Esophagus (tissue), 2 donors: ENCODE measurements around the gene HDC. TPM values are rescaled to one million over a fixed set of nuclear protein-coding genes. Genes with fewer than 3 reads are reported as not detected.

ENCODE experiments used
- H3K27ac ChIP-seq, 2 donors: one replicate each; pipeline ENCODE4 v1.5.1; 2013; ENCODE audit warnings: low read depth in 2 of 2, mild to moderate bottlenecking in 2 of 2, inconsistent platforms in 1 of 2, low read length in 1 of 2, moderate library complexity in 1 of 2
- H3K27me3 ChIP-seq, 2 donors: one replicate each; pipeline ENCODE4 v1.6.1; 2013; ENCODE audit warnings: low read length in 2 of 2, control low read depth in 1 of 2, mild to moderate bottlenecking in 1 of 2; ENCODE audit not compliant: insufficient read depth in 2 of 2, control insufficient read depth in 1 of 2
- H3K36me3 ChIP-seq, 2 donors: one replicate each; pipeline ENCODE4 v1.6.1; 2013; ENCODE audit warnings: low read length in 1 of 2; ENCODE audit not compliant: control insufficient read depth in 2 of 2, insufficient read depth in 2 of 2
- H3K4me1 ChIP-seq, 2 donors: one replicate each; pipeline ENCODE4 v1.6.1; 2013; ENCODE audit warnings: low read length in 1 of 2; ENCODE audit not compliant: control insufficient read depth in 2 of 2, insufficient read depth in 2 of 2
- H3K4me3 ChIP-seq, 2 donors: one replicate each; pipeline ENCODE4 v1.5.1; 2013; ENCODE audit warnings: low read length in 2 of 2, mild to moderate bottlenecking in 2 of 2, low read depth in 1 of 2, moderate library complexity in 1 of 2
- H3K9me3 ChIP-seq, 2 donors: one replicate each; pipeline ENCODE4 v1.6.1; 2013; ENCODE audit warnings: mild to moderate bottlenecking in 2 of 2, low read depth in 1 of 2, low read length in 1 of 2, moderate library complexity in 1 of 2; ENCODE audit not compliant: control insufficient read depth in 2 of 2, insufficient read depth in 1 of 2
- WGBS, 2 donors: extraction: QIAGEN DNeasy Blood & Tissue Kit; methylation state at CpG; one replicate each; pipeline ENCODE4 v1.1.7; 2013; 5-methylcytosine and 5-hydroxymethylcytosine counted together
- polyA plus RNA-seq, 2 donors: library from polyadenylated mRNA; stranded (reverse); fragments of 200-250 nt; gene quantifications; one replicate each; pipeline ENCODE4 v1.2.3, GENCODE V29; 2013
- donor health status: healthy with polysubstance abuse.
- donor health status: Bipolar disorder and iron deficiency.

Gene HDC
- polyA plus RNA-seq, 2 donors: 0.08 to 1.5 TPM

DNA sequence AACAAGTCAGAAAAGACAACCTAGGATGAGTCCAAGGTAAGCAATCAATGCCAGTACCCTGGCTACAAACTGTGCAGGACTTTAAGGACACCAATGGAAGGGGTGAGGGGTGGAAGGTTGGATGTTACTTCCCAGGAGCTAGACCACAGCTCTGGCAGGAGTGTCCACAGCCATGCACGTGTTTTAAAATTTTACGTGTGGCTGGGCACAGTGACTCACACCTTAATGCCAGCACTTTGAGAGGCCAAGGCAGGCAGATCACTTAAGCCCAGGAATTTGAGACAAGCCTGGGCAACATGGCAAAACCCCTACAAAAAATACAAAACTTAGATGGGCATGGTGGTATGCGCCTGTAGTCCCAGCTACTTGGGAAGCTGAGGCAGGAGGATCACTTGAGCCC is 14.7 kb upstream of the HDC start:
- Histone ChIP-seq H3K27me3 (no peaks in the 10 kb centered on the region), H3K9me3 (no peaks in the 10 kb centered on the region), H3K4me1 (no peaks in the 10 kb centered on the region), H3K36me3 (no peaks in the 10 kb centered on the region), H3K4me3 (no peak overlapping the region), H3K27ac (no peak overlapping the region)
- 70 to 89% methylated on average over 3 of the region's 3 CpGs for WGBS, 2 donors

GRCh38 chr15:50278496-50278895 is 13.0 kb upstream of the HDC start:
- Histone ChIP-seq H3K27ac (no peak overlapping the region), H3K27me3 (no peaks in the 10 kb centered on the region), H3K9me3 (no peaks in the 10 kb centered on the region), H3K36me3 (no peaks in the 10 kb centered on the region), H3K4me3 (no peak overlapping the region), H3K4me1 (no peaks in the 10 kb centered on the region)
- 81 to 87% methylated on average over 4 of the region's 4 CpGs for WGBS, 2 donors

GRCh38 chr15:50277370-50277769 is 11.8 kb upstream of the HDC start:
- no peaks in the 10 kb centered on the region for H3K27me3 ChIP-seq
- H3K4me3 ChIP-seq: no peak overlapping the region
- no peaks in the 10 kb centered on the region for H3K36me3 ChIP-seq
- no peaks in the 10 kb centered on the region for H3K9me3 ChIP-seq
- no peak overlapping the region for H3K27ac ChIP-seq
- no peaks in the 10 kb centered on the region for H3K4me1 ChIP-seq
- 91 to 95% methylated on average over 1 of the region's 1 CpG for WGBS, 2 donors

- whole genome bisulfite sequencing, 2 donors: 85 to 89% methylated on average over 3 of the region's 3 CpGs
- Histone ChIP-seq H3K27ac (no peak overlapping the region), H3K4me1 (no peaks in the 10 kb centered on the region), H3K36me3 (no peaks in the 10 kb centered on the region), H3K4me3 (no peak overlapping the region), H3K9me3 (no peaks in the 10 kb centered on the region), H3K27me3 (no peaks in the 10 kb centered on the region)
Observed at GRCh38 chr15:50275908-50276307, 10.4 kb upstream of the HDC start.

DNA sequence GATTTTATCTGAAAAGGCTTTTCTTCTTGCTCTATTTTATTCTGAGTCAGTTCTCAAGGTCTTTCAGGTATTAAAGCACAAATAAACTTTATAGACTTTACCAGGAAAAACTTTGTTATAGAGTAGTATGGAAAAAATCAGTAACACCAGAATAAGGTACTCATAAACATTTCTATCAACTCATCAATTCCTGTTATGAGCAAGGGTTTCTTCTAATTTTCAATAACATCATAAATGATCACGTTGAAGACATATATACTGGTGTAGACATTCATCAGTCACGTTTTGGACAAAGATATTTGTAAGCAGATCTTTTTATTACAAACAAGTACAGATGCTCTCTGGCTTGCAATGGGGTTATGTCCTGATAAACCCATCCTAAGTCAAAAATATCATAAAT is 9.6 kb upstream of the HDC start:
- Histone ChIP-seq H3K36me3 (no peaks in the 10 kb centered on the region), H3K27me3 (no peaks in the 10 kb centered on the region), H3K4me3 (no peak overlapping the region), H3K27ac (no peak overlapping the region), H3K4me1 (no peaks in the 10 kb centered on the region), H3K9me3 (no peaks in the 10 kb centered on the region)
- 44 to 49% methylated on average over 2 of the region's 2 CpGs for WGBS, 2 donors

GRCh38 chr15:50267577-50267976 is 2.1 kb upstream of the HDC start:
- 74 to 75% methylated on average over 2 of the region's 2 CpGs for WGBS, 2 donors
- no peaks in the 10 kb centered on the region for H3K36me3 ChIP-seq
- no peaks in the 10 kb centered on the region for H3K4me1 ChIP-seq
- no peak overlapping the region for H3K27ac ChIP-seq
- no peaks in the 10 kb centered on the region for H3K27me3 ChIP-seq
- no peaks in the 10 kb centered on the region for H3K9me3 ChIP-seq
- no peak overlapping the region for H3K4me3 ChIP-seq

GRCh38 chr15:50262533-50262932 is 3.0 kb downstream of the HDC start:
- Histone ChIP-seq H3K9me3 (no peaks in the 10 kb centered on the region), H3K27ac (no peak overlapping the region), H3K4me1 (peaks cover 0 to under 1% of the 10 kb centered on the region in 2 donors), H3K36me3 (no peaks in the 10 kb centered on the region), H3K4me3 (no peak overlapping the region), H3K27me3 (no peaks in the 10 kb centered on the region)
- WGBS, 2 donors: 60 to 65% methylated on average over 4 of the region's 4 CpGs

DNA sequence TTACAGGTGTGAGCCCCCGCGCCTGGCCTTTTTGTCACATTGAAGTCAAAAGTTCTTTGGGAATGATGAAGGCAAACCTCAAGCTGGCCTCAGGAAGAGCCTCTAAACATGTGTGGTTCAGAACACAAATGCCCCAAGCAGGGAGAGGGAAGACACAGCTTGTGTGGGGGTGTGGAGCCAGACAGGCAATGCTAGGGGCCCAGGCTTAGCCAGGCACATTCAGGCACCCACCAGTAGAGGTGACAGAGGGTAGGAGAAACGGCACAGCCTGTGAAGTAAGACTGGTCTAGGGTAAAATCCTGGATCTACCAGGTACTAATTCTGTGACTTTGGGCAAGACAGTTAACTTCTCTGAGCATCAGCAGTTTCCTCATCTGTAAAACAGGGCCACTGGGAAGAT is 3.5 kb downstream of the HDC start:
- Histone ChIP-seq H3K27ac (no peak overlapping the region), H3K36me3 (no peaks in the 10 kb centered on the region), H3K27me3 (no peaks in the 10 kb centered on the region), H3K4me3 (no peak overlapping the region), H3K9me3 (no peaks in the 10 kb centered on the region), H3K4me1 (peaks cover 0 to 6% of the 10 kb centered on the region in 2 donors)
- WGBS, 2 donors: 88 to 92% methylated on average over 3 of the region's 3 CpGs

GRCh38 chr15:50260969-50261496 is 4.5 kb downstream of the HDC start:
- no peaks in the 10 kb centered on the region for H3K36me3 ChIP-seq
- no peak overlapping the region for H3K4me3 ChIP-seq
- no peak overlapping the region for H3K27ac ChIP-seq
- no peaks in the 10 kb centered on the region for H3K9me3 ChIP-seq
- peaks cover 0 to 6% of the 10 kb centered on the region in 2 donors for H3K4me1 ChIP-seq
- H3K27me3 ChIP-seq: no peaks in the 10 kb centered on the region
- 62 to 75% methylated on average over 2 of the region's 2 CpGs for WGBS, 2 donors

GRCh38 chr15:50259276-50259675 is 6.2 kb downstream of the HDC start:
- H3K4me3 ChIP-seq: no peak overlapping the region
- H3K27ac ChIP-seq: no peak overlapping the region
- H3K4me1 ChIP-seq: peaks cover 0 to 6% of the 10 kb centered on the region in 2 donors
- no peaks in the 10 kb centered on the region for H3K9me3 ChIP-seq
- 83 to 89% methylated on average over 5 of the region's 5 CpGs for WGBS, 2 donors
- H3K27me3 ChIP-seq: no peaks in the 10 kb centered on the region
- no peaks in the 10 kb centered on the region for H3K36me3 ChIP-seq
